HEK293T (cell line): ENCODE data around the gene POGK.

ENCODE experiments used
- ARNT ChIP-seq: fragments of 450-650 bp; IDR thresholded peaks from 2 replicates; pipeline ENCODE4 v1.6.1; 2017; ENCODE audit warnings: mild to moderate bottlenecking
- BHLHE40 ChIP-seq: fragments of 450-650 bp; IDR thresholded peaks from 2 replicates; pipeline ENCODE4 v1.6.1; 2016; ENCODE audit warnings: mild to moderate bottlenecking, moderate library complexity, borderline replicate concordance
- ELF4 ChIP-seq: fragments of 450-650 bp; IDR thresholded peaks from 2 replicates; pipeline ENCODE4 v1.6.1; 2017; ENCODE audit warnings: antibody characterized with exemption
- FOXA1 ChIP-seq: fragments of 450-650 bp; IDR thresholded peaks from 2 replicates; pipeline ENCODE4 v1.6.1; 2016; ENCODE audit warnings: mild to moderate bottlenecking
- FOXK2 ChIP-seq: fragments of 450-650 bp; IDR thresholded peaks from 2 replicates; pipeline ENCODE4 v1.6.1; 2016; ENCODE audit warnings: mild to moderate bottlenecking
- L3MBTL2 ChIP-seq: fragments of 450-650 bp; conservative IDR thresholded peaks from 2 replicates; pipeline ENCODE4 v1.6.1; 2016; ENCODE audit warnings: mild to moderate bottlenecking
- LEF1 ChIP-seq: fragments of 450-650 bp; IDR thresholded peaks from 2 replicates; pipeline ENCODE4 v1.6.1; 2017; ENCODE audit warnings: mild to moderate bottlenecking, borderline replicate concordance
- PKNOX1 ChIP-seq: fragments of 450-650 bp; IDR thresholded peaks from 2 replicates; pipeline ENCODE4 v1.6.1; 2016
- SP1 ChIP-seq: fragments of 450-650 bp; IDR thresholded peaks from 2 replicates; pipeline ENCODE4 v1.6.1; 2017
- TARDBP ChIP-seq: fragments of 450-650 bp; IDR thresholded peaks from 2 replicates; pipeline ENCODE4 v1.6.1; 2016
- ZNF384 ChIP-seq: fragments of 450-650 bp; IDR thresholded peaks from 2 replicates; pipeline ENCODE4 v1.6.1; 2016

- TF ChIP-seq ELF4 (no peak), FOXA1 (no peak), L3MBTL2 (no peak), FOXK2 (no peak), LEF1 (no peak), ZNF384 (no peak), SP1 (no peak), BHLHE40 (no peak), TARDBP (no peak), ARNT (no peak), PKNOX1 (no peak)
These were observed 30.2 kb downstream of the POGK start for GRCh38 chr1:166869318-166870099.
